GM21619 (cell line): ENCODE measurements around the gene ARG2.

Source experiments
- ATAC-seq: cut with Tn5 transposase; IDR thresholded peaks from one replicate; pipeline ENCODE4 v1.9.1; 2021; ENCODE audit not compliant: unreplicated experiment

ARG2 gene

GRCh38 chr14:67636361-67636919, 16.7 kb downstream of the ARG2 start:
- ATAC-seq: no peak

- ATAC-seq: no peak
Observed at GRCh38 chr14:67638642-67639041, 18.9 kb downstream of the ARG2 start.

DNA sequence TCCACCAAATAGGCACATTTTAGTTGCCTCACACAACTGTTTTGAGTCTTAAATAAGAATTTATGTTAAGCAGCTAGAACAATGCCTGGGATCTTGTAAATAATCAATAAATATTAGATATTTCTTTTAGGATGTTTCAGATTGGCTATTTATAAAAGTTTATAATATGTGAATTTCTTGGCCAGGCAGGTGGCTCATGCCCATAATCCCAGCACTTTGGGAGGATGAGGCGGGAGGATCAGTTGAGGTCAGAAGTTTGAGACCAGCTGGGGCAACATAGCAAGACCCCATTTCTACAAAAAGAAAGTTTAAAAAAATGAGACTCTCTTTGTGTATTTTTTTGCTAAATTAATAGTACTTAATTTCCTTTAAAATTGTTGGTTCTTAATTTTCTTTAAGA, 21.8 kb downstream of the ARG2 start:
- no peak for ATAC-seq

GRCh38 chr14:67641902-67642749, 22.4 kb downstream of the ARG2 start:
- ATAC-seq: no peak

GRCh38 chr14:67643713-67644112, 24.0 kb downstream of the ARG2 start:
- ATAC-seq: no peak

GRCh38 chr14:67644428-67644827, 24.7 kb downstream of the ARG2 start:
- ATAC-seq: no peak

DNA sequence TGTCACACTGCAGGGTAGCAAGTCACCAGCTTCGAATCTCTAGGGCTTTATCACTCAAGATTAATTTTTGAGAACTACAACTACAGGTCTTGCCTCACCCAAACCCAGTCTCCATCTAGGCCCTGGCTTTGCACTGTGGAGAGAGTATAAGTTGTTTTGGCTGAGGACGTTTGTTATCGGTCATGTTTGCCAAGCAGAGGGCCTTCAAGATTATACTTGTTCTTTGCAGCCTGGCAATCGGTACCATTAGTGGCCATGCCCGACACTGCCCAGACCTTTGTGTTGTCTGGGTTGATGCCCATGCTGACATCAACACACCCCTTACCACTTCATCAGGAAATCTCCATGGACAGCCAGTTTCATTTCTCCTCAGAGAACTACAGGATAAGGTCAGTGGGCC, 25.7 kb downstream of the ARG2 start:
- ATAC-seq: no peak

DNA sequence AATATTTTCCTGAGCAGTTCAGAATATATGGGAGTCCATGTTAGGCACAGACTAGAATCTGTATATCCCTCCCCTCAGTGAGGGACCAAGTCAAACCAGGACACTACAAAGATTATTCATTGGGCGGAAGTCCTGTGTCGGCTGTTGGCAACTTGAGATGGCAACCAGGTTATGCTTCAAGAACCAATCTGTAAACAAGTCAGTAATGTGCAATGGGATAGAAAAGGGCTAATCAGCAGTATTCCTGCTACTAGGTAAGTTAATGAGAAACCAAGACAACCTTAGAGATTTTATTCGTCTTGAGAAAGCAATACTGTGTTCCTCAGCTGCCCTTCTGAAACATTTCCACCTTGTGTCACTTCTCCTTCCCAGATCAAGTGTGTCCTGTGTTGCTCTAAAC, 26.4 kb downstream of the ARG2 start:
- no peak for ATAC-seq

DNA sequence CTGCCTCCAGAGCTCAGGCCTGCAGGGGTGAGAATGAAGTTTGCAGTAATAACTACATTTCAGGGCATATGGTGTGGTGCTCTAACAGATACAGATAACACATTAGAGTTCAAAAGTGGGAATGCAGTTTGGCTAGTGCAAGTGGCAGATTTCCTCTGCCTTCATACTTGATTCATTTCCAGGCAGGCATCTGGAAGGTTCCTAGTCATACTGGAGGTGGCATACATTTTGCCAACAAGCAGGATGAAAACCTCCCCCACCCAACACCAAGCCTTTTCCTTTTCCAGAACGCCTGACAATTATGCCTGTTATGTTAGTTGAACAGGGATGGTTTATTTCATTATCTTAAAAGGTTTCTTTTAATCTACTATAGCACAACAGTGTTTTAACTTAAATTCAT, 30.4 kb downstream of the ARG2 start:
- no peak for ATAC-seq

DNA sequence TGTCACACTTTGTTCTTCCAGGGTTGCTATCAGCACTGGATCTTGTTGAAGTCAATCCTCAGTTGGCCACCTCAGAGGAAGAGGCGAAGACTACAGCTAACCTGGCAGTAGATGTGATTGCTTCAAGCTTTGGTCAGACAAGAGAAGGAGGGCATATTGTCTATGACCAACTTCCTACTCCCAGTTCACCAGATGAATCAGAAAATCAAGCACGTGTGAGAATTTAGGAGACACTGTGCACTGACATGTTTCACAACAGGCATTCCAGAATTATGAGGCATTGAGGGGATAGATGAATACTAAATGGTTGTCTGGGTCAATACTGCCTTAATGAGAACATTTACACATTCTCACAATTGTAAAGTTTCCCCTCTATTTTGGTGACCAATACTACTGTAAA, 31.0 kb downstream of the ARG2 start:
- ATAC-seq: no peak

DNA sequence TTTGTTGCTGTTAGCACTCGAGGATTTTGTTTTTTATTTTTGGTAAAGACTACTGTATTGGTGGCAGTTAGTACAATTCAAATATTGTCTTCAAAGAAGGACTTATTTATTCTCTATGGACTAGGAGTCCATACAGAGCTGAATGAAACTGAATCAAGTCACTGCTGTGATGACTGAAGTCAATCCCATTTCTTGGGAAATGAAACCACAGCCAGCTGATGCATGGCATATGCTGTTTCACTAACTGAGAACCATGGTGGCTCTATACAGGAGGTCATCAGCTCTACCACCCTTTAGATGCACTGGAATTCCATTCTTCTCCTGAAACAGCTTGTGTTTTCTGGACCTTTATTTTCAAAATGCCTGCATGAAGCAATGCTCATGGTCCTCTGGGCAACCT, 32.5 kb downstream of the ARG2 start:
- no peak for ATAC-seq

- no peak for ATAC-seq
Observed at GRCh38 chr14:67653651-67654280, 34.0 kb downstream of the ARG2 start.

- no peak for ATAC-seq
Observed at GRCh38 chr14:67663633-67664032, 43.9 kb downstream of the ARG2 start.

DNA sequence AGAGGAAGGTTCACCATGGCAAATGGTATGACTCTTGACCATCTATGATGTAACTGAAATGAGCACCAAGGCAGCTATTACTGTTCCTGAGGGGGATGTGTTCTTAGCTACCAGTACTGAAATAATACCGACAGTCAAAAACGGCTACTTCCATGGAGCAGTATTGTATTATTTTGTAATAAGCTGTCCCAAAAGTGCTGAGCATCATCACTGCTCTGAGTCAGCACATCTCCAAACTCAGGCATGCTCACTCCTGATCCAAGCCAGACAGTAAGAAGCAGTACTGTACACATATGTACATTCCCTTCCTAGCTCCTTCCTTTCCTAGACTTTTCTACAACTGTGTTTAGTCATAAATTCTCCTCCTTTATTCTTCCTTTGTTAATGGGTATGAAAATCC, 46.1 kb downstream of the ARG2 start:
- ATAC-seq: no peak

DNA sequence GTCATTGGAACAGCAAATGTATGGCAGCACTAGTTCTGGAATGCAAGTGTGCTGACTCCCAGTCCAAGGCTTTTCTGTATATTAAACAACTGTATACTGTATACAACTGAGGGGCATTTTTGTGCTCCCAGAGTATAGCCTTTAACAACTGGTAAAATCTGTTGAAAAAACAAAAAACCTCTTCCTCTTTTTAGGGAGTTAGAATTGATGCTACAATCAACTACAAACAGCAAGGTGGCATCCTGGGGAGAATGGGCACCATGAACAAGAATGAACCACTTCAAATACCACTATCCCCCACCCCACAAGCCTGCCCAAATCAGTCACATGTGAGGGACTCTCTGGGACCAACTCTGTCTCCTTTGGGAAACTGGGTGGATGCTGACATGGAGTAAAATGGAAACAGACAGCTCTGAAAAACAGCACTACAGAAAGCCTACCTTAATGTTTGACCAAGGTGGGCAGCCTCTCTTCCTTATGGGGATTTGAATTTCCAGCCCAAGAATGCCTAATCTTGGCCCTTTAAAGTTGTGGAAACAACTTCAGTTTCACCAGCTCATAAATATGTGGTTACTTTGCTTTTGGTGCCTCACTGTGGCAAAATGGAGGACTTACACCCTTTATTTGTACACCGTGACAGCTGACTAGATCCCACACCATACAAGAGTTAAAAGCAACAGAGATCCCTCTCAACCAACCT, 47.2 kb downstream of the ARG2 start:
- ATAC-seq: no peak

DNA sequence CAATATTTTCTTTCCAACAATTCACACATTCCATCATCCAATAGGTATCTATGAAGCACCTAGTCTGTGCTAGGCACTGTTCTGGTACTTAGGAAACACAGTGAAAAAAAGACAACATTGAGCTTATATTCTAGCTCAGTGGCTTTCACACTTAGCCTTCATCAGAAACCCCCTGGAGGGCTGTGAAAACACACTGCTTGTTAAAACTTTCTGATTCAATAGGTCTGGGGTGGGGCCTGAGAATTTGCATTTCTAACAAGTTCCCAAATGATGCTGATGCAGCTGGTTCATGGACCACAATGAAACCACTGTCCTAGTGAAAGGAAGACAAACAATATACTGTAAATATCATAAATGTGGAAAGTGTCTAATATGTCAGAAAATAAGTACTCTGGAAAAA, 48.8 kb downstream of the ARG2 start:
- ATAC-seq: peak; percentile 63

DNA sequence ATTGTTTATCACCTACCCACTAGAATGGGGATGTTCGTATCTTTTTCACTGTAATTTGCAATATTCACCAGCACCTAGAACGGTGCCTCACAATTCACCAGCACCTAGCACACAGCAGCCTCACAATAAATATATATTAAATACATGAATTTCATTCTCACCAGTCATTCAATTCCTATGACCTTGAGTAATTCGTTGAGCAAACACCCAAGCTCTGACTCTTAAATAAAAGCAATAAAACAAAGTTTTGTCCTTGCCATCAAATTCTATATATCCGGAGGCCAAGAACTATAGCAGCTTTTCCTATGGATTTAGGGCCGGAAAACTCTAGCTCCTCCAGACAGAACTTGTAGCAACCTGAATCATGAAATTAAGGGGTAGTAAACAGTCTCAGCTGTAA, 53.7 kb downstream of the ARG2 start:
- ATAC-seq: no peak

DNA sequence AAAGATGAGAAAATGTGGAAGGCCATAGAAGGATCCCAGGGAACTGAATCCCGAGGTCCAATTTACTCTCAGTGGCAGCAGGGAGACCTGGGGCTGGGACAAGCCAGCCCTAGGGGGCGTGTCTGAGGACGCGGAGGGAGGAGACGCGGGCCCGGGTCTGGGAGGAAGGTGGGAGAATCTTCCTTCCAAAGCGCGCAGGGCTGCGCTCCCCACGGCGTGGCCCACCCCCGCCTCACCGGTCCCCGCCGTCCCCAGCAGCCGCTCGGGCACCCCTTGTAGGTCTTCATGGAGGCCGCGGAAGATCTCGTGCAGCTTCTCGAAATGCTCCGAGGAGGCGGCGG, 54.4 kb downstream of the ARG2 start:
- ATAC-seq: peak; percentile 43

GRCh38 chr14:67674480-67675218, 54.9 kb downstream of the ARG2 start, which contains the start of gene VTI1B:
Gene VTI1B, minus strand, starts transcription at chr14:67674632. Its CDS starts 143 bp downstream, at chr14:67674489.
- peak; percentile 83 for ATAC-seq

DNA sequence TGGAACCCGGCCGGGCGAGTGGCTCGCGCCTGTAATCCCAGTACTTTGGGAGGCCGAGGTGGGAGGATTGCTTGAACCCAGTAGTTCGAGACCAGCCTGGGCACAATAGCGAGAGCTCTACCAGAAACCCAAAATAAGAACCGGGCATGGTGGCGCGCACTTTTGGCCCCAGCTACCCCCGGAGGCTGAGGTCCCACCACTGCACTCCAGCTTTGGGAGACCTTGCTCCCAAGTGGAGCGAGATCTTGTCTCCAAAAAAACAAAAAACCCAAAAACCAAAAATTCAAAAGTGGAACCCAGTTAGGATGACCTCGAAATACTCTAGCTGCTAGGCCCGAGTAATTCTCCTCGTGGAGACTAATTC, 55.5 kb downstream of the ARG2 start:
- ATAC-seq: no peak

GRCh38 chr14:67679006-67679405, 59.3 kb downstream of the ARG2 start:
- no peak for ATAC-seq
